Fibroblast of the aortic adventitia (primary cell): ENCODE measurements around the gene EML6. TPM values are rescaled to one million over a fixed set of nuclear protein-coding genes. Genes with fewer than 3 reads are reported as not detected.

Experiments
- DNase-seq: peaks from one replicate; pipeline ENCODE4 v3.0.0-alpha.2; 2010; ENCODE audit warnings: low read depth
- H3K4me3 ChIP-seq: 2 replicates; pipeline ENCODE4 v1.5.1; 2011; ENCODE audit warnings: low read depth, mild to moderate bottlenecking, control low read depth, low read length, moderate library complexity
- CTCF ChIP-seq: IDR thresholded peaks from 2 replicates; pipeline ENCODE4 v1.5.1; 2011; ENCODE audit warnings: mild to moderate bottlenecking, low read length, control low read depth, inconsistent platforms; ENCODE audit not compliant: insufficient read depth
- total RNA-seq: library from RNA; depleted of rRNA; stranded (reverse); fragments of >200 nt; gene quantifications from 2 replicates; pipeline ENCODE4 v1.2.3, GENCODE V29; 2012; ENCODE audit warnings: low replicate concordance

EML6 gene
- total RNA-seq, 1 donor: 2.8 TPM

- DNase-seq: peak; percentile 16
- H3K4me3 ChIP-seq: no peak overlapping the region
- no peak for TF ChIP-seq CTCF
Measured at GRCh38 chr2:54741250-54741649, 17.8 kb downstream of the EML6 start.

- peak; percentile 39 for DNase-seq
- no peak for TF ChIP-seq CTCF
- no peak overlapping the region for H3K4me3 ChIP-seq
Measured at GRCh38 chr2:54750040-54750439, 26.6 kb downstream of the EML6 start.

GRCh38 chr2:54752439-54752838 lies 29.0 kb downstream of the EML6 start:
- no peak for DNase-seq
- H3K4me3 ChIP-seq: no peak overlapping the region
- no peak for TF ChIP-seq CTCF

- no peak for TF ChIP-seq CTCF
- no peak for DNase-seq
- no peak overlapping the region for H3K4me3 ChIP-seq
Measured at GRCh38 chr2:54755641-54756326, 32.3 kb downstream of the EML6 start.

- no peak overlapping the region for H3K4me3 ChIP-seq
- no peak for TF ChIP-seq CTCF
- peak; percentile 52 for DNase-seq
Measured at GRCh38 chr2:54757500-54757899, 34.0 kb downstream of the EML6 start.

GRCh38 chr2:54758951-54759350 lies 35.5 kb downstream of the EML6 start:
- TF ChIP-seq CTCF: no peak
- DNase-seq: no peak
- H3K4me3 ChIP-seq: no peak overlapping the region

DNA sequence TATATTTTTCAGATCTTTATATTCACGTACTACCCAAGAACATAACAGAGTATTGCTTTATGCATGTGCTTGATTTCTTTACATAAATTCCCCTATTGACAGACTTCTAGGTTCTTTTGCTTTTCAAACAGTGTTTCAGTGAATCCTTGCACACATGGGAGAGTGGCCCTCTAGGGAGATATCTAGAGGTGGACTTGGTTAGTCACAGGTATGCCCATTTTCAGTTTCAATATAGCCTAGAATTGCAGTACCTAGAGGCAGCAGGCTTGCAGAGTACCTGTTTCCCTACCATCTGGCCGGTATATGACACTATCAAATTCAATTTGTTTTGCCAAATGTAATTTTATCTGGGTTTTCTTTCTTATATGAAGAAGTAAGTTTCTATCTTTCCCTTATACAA lies 36.8 kb downstream of the EML6 start:
- no peak overlapping the region for H3K4me3 ChIP-seq
- no peak for DNase-seq
- no peak for TF ChIP-seq CTCF
